Measurements from ENCODE around the gene GFPT1. TPM values are rescaled to one million over a fixed set of nuclear protein-coding genes. Genes with fewer than 3 reads are reported as not detected.
A peak's percentile ranks its signal among the peaks of the same experiment; 100 is the strongest.

Gene GFPT1
- total and polyA plus RNA-seq, 9 of the 15 experiments (the other 6 are each of a cell fraction or from before 2014, with no cell fraction given): 6.6 to 38.3 (median 15.9) TPM

- H3K4me2 ChIP-seq (ENCODE audit: insufficient read depth, low read length): no peak overlapping the region
- in situ Hi-C loops (cut with MboI) (loop anchor here (25.0 kb wide), 1 partner anchor 278 kb away; no protein-coding TSS in a partner anchor), intact Hi-C loops (cut with micrococcal nuclease) (no loop called here)
- H4K20me1 ChIP-seq (replicated peaks; ENCODE audit: control insufficient read depth, insufficient read depth, low read length): no peaks in the 10 kb centered on the region; the same call in 1 of the 2 replicates
- 0 out of 3 replicates have a peak, but pooled peaks cover 3% of the 10 kb centered on the region for H3K36me3 ChIP-seq (ENCODE audit: control insufficient read depth, insufficient read depth, low read length)
- no peaks in the 10 kb centered on the region for H3K9me1 ChIP-seq (ENCODE audit: control insufficient read depth, insufficient read depth, low read length)
- TF ChIP-seq POLR2AphosphoS2 (IDR thresholded peaks at IDR 0.05; ENCODE audit: low read length) (peak; percentile 83; the same call in 1 of the 2 replicates), CEBPB (tag; IDR thresholded peaks at IDR 0.05) (peak; percentile 66), POLR2H (tag; IDR thresholded peaks at IDR 0.05; ENCODE audit: low read depth) (peak; percentile 58; the same call in 1 of the 2 replicates), SNRNP70 (optimal IDR thresholded peaks at IDR 0.05; ENCODE audit: low read depth, low read length) (no peak), ILK (tag; IDR thresholded peaks at IDR 0.05; ENCODE audit: borderline replicate concordance, low read depth) (no peak), CEBPG (CRISPR knock-in tag; IDR thresholded peaks at IDR 0.05) (no peak), CEBPG (tag; conservative IDR thresholded peaks at IDR 0.05 in 1 of 2, IDR thresholded peaks at IDR 0.05 in 1 of 2) (peak; percentile 73 to 85), ZNF146 (CRISPR knock-in tag; IDR thresholded peaks at IDR 0.05; ENCODE audit: unreplicated experiment) (peak; percentile 7), CTBP1 (IDR thresholded peaks at IDR 0.05; ENCODE audit: borderline replicate concordance) (no peak)
- no TSS peak for BruUV-seq (replicated peaks)
- H3K4me3 ChIP-seq: no peak overlapping the region
- no peak overlapping the region for H2AFZ ChIP-seq (ENCODE audit: low read depth, low read length)
- no peak overlapping the region for H3K27ac ChIP-seq (ENCODE audit: extremely low read depth, low read depth, low read length)
- WGBS (ENCODE audit: insufficient coverage, low coverage, missing lambda C conversion rate): 75% methylated on average over 4 of the region's 4 CpGs
- no peaks in the 10 kb centered on the region for H3K79me2 ChIP-seq (ENCODE audit: control insufficient read depth, insufficient read depth, low read length)
- no peaks in the 10 kb centered on the region for H3K9me3 ChIP-seq (replicated peaks; ENCODE audit: control insufficient read depth, insufficient read depth, low read depth, low read length)
- FAIRE-seq: no peak
- ChIA-PET POLR2A (no interaction called here), CTCF (ENCODE audit: low intra/inter-chr PET ratio) (no interaction called here)
- no peaks in the 10 kb centered on the region for H3K4me1 ChIP-seq (replicated peaks in 1 of 2; ENCODE audit: control insufficient read depth in 2 of 2, insufficient read depth in 2 of 2, low read length in 2 of 2)
- H3K27me3 ChIP-seq (ENCODE audit: control insufficient read depth in 2 of 2, insufficient read depth in 2 of 2, low read length in 2 of 2): no peaks in the 10 kb centered on the region
- DNase-seq (ENCODE audit: extremely low read depth in 1 of 4, low spot score in 3 of 4): no peak
- no peak; the same call in 2 of the 3 replicates for ATAC-seq
- no peak overlapping the region for H3K9ac ChIP-seq (ENCODE audit: insufficient read depth in 1 of 2, low read depth in 2 of 2, low read length in 2 of 2)
Measured at GRCh38 chr2:69315160-69315761, 71.8 kb downstream of the GFPT1 start.
